ENCODE data around the gene COX7A2L. TPM values are rescaled to one million over a fixed set of nuclear protein-coding genes. Genes with fewer than 3 reads are reported as not detected.

The COX7A2L gene
- total and polyA plus RNA-seq, 9 of the 15 experiments (the other 6 are each of a cell fraction or from before 2014, with no cell fraction given): 118 to 481 (median 163) TPM

DNA sequence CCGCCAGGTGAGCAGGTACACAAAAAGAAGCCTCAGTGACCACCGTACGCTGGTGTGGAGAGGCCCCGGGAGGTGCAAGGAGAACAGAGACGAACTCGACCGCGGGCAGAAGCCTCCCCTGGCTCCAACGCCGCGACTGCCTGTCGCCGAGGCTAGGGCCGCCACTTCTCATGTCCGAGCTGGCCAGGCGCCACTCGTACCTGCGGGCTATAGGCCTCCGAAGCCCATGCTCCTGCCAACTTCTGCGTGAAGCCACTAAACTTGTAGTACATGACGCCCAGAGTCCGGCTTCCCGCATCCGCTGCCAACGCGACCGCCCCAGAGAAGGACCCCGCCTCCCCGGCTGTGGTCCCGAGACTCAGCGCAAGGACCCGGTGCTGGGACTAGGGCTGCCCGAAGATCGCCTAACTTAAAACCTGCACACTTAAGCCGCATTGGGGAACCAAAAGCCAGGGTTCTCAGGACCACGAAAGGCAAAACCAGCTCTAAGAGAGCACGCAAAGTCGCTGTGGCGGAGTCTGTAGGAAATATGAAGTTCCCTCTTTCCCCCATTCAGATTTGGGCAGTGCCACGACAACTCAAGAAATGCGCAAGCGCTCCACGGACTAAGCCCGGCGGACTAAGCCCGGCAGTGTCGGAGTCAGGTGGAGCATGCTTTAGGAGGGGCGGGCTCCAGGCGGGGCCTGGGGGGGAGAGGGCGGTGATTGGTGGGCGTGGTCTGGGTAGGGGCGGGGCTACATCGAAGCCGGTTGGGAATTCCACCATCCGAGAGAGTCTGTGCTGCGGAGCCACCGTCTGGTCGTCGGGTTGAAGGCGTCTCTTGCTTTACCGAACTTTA lies at the start of gene COX7A2L (continued):
- TF ChIP-seq, protein P1, sequence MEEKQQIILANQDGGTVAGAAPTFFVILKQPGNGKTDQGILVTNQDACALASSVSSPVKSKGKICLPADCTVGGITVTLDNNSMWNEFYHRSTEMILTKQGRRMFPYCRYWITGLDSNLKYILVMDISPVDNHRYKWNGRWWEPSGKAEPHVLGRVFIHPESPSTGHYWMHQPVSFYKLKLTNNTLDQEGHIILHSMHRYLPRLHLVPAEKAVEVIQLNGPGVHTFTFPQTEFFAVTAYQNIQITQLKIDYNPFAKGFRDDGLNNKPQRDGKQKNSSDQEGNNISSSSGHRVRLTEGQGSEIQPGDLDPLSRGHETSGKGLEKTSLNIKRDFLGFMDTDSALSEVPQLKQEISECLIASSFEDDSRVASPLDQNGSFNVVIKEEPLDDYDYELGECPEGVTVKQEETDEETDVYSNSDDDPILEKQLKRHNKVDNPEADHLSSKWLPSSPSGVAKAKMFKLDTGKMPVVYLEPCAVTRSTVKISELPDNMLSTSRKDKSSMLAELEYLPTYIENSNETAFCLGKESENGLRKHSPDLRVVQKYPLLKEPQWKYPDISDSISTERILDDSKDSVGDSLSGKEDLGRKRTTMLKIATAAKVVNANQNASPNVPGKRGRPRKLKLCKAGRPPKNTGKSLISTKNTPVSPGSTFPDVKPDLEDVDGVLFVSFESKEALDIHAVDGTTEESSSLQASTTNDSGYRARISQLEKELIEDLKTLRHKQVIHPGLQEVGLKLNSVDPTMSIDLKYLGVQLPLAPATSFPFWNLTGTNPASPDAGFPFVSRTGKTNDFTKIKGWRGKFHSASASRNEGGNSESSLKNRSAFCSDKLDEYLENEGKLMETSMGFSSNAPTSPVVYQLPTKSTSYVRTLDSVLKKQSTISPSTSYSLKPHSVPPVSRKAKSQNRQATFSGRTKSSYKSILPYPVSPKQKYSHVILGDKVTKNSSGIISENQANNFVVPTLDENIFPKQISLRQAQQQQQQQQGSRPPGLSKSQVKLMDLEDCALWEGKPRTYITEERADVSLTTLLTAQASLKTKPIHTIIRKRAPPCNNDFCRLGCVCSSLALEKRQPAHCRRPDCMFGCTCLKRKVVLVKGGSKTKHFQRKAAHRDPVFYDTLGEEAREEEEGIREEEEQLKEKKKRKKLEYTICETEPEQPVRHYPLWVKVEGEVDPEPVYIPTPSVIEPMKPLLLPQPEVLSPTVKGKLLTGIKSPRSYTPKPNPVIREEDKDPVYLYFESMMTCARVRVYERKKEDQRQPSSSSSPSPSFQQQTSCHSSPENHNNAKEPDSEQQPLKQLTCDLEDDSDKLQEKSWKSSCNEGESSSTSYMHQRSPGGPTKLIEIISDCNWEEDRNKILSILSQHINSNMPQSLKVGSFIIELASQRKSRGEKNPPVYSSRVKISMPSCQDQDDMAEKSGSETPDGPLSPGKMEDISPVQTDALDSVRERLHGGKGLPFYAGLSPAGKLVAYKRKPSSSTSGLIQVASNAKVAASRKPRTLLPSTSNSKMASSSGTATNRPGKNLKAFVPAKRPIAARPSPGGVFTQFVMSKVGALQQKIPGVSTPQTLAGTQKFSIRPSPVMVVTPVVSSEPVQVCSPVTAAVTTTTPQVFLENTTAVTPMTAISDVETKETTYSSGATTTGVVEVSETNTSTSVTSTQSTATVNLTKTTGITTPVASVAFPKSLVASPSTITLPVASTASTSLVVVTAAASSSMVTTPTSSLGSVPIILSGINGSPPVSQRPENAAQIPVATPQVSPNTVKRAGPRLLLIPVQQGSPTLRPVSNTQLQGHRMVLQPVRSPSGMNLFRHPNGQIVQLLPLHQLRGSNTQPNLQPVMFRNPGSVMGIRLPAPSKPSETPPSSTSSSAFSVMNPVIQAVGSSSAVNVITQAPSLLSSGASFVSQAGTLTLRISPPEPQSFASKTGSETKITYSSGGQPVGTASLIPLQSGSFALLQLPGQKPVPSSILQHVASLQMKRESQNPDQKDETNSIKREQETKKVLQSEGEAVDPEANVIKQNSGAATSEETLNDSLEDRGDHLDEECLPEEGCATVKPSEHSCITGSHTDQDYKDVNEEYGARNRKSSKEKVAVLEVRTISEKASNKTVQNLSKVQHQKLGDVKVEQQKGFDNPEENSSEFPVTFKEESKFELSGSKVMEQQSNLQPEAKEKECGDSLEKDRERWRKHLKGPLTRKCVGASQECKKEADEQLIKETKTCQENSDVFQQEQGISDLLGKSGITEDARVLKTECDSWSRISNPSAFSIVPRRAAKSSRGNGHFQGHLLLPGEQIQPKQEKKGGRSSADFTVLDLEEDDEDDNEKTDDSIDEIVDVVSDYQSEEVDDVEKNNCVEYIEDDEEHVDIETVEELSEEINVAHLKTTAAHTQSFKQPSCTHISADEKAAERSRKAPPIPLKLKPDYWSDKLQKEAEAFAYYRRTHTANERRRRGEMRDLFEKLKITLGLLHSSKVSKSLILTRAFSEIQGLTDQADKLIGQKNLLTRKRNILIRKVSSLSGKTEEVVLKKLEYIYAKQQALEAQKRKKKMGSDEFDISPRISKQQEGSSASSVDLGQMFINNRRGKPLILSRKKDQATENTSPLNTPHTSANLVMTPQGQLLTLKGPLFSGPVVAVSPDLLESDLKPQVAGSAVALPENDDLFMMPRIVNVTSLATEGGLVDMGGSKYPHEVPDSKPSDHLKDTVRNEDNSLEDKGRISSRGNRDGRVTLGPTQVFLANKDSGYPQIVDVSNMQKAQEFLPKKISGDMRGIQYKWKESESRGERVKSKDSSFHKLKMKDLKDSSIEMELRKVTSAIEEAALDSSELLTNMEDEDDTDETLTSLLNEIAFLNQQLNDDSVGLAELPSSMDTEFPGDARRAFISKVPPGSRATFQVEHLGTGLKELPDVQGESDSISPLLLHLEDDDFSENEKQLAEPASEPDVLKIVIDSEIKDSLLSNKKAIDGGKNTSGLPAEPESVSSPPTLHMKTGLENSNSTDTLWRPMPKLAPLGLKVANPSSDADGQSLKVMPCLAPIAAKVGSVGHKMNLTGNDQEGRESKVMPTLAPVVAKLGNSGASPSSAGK (IDR thresholded peaks at IDR 0.05): no peak
- TF ChIP-seq TAF15 (IDR thresholded peaks at IDR 0.05; ENCODE audit: low read depth, low read length): no peak
- TF ChIP-seq, protein P2, sequence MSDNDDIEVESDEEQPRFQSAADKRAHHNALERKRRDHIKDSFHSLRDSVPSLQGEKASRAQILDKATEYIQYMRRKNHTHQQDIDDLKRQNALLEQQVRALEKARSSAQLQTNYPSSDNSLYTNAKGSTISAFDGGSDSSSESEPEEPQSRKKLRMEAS (CRISPR knock-in tag; IDR thresholded peaks at IDR 0.05): peak; percentile 49
- TF ChIP-seq, protein P3, sequence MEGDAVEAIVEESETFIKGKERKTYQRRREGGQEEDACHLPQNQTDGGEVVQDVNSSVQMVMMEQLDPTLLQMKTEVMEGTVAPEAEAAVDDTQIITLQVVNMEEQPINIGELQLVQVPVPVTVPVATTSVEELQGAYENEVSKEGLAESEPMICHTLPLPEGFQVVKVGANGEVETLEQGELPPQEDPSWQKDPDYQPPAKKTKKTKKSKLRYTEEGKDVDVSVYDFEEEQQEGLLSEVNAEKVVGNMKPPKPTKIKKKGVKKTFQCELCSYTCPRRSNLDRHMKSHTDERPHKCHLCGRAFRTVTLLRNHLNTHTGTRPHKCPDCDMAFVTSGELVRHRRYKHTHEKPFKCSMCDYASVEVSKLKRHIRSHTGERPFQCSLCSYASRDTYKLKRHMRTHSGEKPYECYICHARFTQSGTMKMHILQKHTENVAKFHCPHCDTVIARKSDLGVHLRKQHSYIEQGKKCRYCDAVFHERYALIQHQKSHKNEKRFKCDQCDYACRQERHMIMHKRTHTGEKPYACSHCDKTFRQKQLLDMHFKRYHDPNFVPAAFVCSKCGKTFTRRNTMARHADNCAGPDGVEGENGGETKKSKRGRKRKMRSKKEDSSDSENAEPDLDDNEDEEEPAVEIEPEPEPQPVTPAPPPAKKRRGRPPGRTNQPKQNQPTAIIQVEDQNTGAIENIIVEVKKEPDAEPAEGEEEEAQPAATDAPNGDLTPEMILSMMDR (IDR thresholded peaks at IDR 0.05 in 2 of 3, conservative IDR thresholded peaks at IDR 0.05 in 1 of 3; ENCODE audit: insufficient read depth in 2 of 3, low read depth in 1 of 3, low read length in 3 of 3): peak in 2 of 3 experiments; percentile 37 to 61; a peak in 4 of 6 replicates
- TF ChIP-seq, protein P4, sequence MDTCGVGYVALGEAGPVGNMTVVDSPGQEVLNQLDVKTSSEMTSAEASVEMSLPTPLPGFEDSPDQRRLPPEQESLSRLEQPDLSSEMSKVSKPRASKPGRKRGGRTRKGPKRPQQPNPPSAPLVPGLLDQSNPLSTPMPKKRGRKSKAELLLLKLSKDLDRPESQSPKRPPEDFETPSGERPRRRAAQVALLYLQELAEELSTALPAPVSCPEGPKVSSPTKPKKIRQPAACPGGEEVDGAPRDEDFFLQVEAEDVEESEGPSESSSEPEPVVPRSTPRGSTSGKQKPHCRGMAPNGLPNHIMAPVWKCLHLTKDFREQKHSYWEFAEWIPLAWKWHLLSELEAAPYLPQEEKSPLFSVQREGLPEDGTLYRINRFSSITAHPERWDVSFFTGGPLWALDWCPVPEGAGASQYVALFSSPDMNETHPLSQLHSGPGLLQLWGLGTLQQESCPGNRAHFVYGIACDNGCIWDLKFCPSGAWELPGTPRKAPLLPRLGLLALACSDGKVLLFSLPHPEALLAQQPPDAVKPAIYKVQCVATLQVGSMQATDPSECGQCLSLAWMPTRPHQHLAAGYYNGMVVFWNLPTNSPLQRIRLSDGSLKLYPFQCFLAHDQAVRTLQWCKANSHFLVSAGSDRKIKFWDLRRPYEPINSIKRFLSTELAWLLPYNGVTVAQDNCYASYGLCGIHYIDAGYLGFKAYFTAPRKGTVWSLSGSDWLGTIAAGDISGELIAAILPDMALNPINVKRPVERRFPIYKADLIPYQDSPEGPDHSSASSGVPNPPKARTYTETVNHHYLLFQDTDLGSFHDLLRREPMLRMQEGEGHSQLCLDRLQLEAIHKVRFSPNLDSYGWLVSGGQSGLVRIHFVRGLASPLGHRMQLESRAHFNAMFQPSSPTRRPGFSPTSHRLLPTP (IDR thresholded peaks at IDR 0.05; ENCODE audit: borderline replicate concordance, extremely low read depth, insufficient read length): no peak
- TF ChIP-seq BHLHE40 (IDR thresholded peaks at IDR 0.05; ENCODE audit: low read length): peak; percentile 90
- TF ChIP-seq ZSCAN29 (IDR thresholded peaks at IDR 0.05): no peak
